Activated CD4-positive, CD25-positive, alpha-beta regulatory T cell treated with anti-CD3 and anti-CD28 coated beads, Interleukin-2, amount 50 U/mL, for 24 hours (primary cell): ENCODE data around the gene PLEKHJ1.

Source experiments
- ATAC-seq, 2 donors: fragments of 150-1000 bp; cut with Tn5 transposase; one replicate each; pipeline ENCODE4 v1.10.0; 2021; ENCODE audit warnings: mild to moderate bottlenecking in 1 of 2, moderate library complexity in 1 of 2

The PLEKHJ1 gene

GRCh38 chr19:2249010-2249866 is 13.1 kb upstream of the PLEKHJ1 start, which contains the start of gene AMH:
AMH (plus strand) TSS chr19:2249323; CDS start chr19:2249333, 10 bp downstream.
- ATAC-seq = no peak

- ATAC-seq = no peak
These were observed 12.2 kb upstream of the PLEKHJ1 start for GRCh38 chr19:2248136-2249009.

GRCh38 chr19:2247433-2248101 is 11.4 kb upstream of the PLEKHJ1 start:
- ATAC-seq = no peak

- no peak for ATAC-seq
These were observed 10.8 kb upstream of the PLEKHJ1 start for GRCh38 chr19:2246801-2247361.

- ATAC-seq = no peak
These were observed 10.0 kb upstream of the PLEKHJ1 start for GRCh38 chr19:2246014-2246620.

- ATAC-seq = no peak
These were observed 9.1 kb upstream of the PLEKHJ1 start for GRCh38 chr19:2245273-2245672.

- ATAC-seq = no peak
These were observed 8.4 kb upstream of the PLEKHJ1 start for GRCh38 chr19:2244486-2244885.

- no peak for ATAC-seq
These were observed 7.9 kb upstream of the PLEKHJ1 start for GRCh38 chr19:2244125-2244411.

GRCh38 chr19:2243274-2244124 is 7.4 kb upstream of the PLEKHJ1 start:
- no peak for ATAC-seq

- no peak for ATAC-seq
These were observed 6.7 kb upstream of the PLEKHJ1 start for GRCh38 chr19:2242816-2243215.

- ATAC-seq = no peak
These were observed 6.0 kb upstream of the PLEKHJ1 start for GRCh38 chr19:2242092-2242537.

GRCh38 chr19:2240881-2241760 is 5.0 kb upstream of the PLEKHJ1 start:
- no peak for ATAC-seq

- ATAC-seq = no peak
These were observed 3.9 kb upstream of the PLEKHJ1 start for GRCh38 chr19:2239771-2240770.

- no peak for ATAC-seq
These were observed 3.0 kb upstream of the PLEKHJ1 start for GRCh38 chr19:2239173-2239572.

- ATAC-seq = no peak
These were observed 1.7 kb upstream of the PLEKHJ1 start for GRCh38 chr19:2237869-2238153.

GRCh38 chr19:2237051-2237868 is 1.1 kb upstream of the PLEKHJ1 start:
- ATAC-seq = no peak

GRCh38 chr19:2236064-2236313 is 140 bp downstream of the PLEKHJ1 start:
- no peak for ATAC-seq

GRCh38 chr19:2235381-2236063 is 607 bp downstream of the PLEKHJ1 start:
- ATAC-seq = peak; percentile 3
